Activated T-helper 2 cell treated with anti-CD3 and anti-CD28 coated beads, Interferon-gamma antibody, Interleukin-2, Interleukin-4, amounts not matched to agents 10 μg/mL and 5 μg/mL and 100 μg/mL, durations not matched to agents 14 hours and 24 hours and 36 hours (primary cell): ENCODE measurements around the gene CNP. TPM values are rescaled to one million over a fixed set of nuclear protein-coding genes. Genes with fewer than 3 reads are reported as not detected.

ENCODE experiments used
- DNase-seq: peaks from one replicate; pipeline ENCODE4 v3.0.0; 2021; ENCODE audit warnings: low spot score
- H3K27ac Mint-ChIP-seq: one replicate; pipeline ENCODE4 v1.8.0; 2021; ENCODE audit warnings: mixed read lengths
- H3K27me3 Mint-ChIP-seq: one replicate; pipeline ENCODE4 v1.8.0; 2021; ENCODE audit warnings: low read depth, mixed read lengths
- H3K36me3 Mint-ChIP-seq: one replicate; pipeline ENCODE4 v1.8.0; 2021; ENCODE audit warnings: low read depth, mixed read lengths
- H3K4me1 Mint-ChIP-seq: one replicate; pipeline ENCODE4 v1.8.0; 2021; ENCODE audit warnings: low read depth, mixed read lengths
- H3K4me3 Mint-ChIP-seq: one replicate; pipeline ENCODE4 v1.8.0; 2021; ENCODE audit warnings: low read depth, mild to moderate bottlenecking, moderate library complexity, mixed read lengths
- H3K9me3 Mint-ChIP-seq: one replicate; pipeline ENCODE4 v1.8.0; 2021; ENCODE audit warnings: mixed read lengths
- intact Hi-C: fragments of 100-400 bp; cut with micrococcal nuclease; formaldehyde crosslinking; loops from one replicate; pipeline ENCODE4 v1.15.1; 2023
- total RNA-seq: library from RNA; stranded (reverse); gene quantifications from 2 replicates; pipeline ENCODE4 v1.2.3, GENCODE V29; 2022

CNP gene
- total RNA-seq, 1 donor from 2014 or later = 77.3 TPM

GRCh38 chr17:41985919-41986318, 19.3 kb downstream of the CNP start:
- no peak overlapping the region for H3K27ac Mint-ChIP-seq
- H3K36me3 Mint-ChIP-seq = peaks cover 74% of the 10 kb centered on the region
- intact Hi-C loops = no loop called here
- H3K27me3 Mint-ChIP-seq = no peaks in the 10 kb centered on the region
- H3K4me1 Mint-ChIP-seq = no peaks in the 10 kb centered on the region
- no peak for DNase-seq
- no peak overlapping the region for H3K4me3 Mint-ChIP-seq
- no peaks in the 10 kb centered on the region for H3K9me3 Mint-ChIP-seq

DNA sequence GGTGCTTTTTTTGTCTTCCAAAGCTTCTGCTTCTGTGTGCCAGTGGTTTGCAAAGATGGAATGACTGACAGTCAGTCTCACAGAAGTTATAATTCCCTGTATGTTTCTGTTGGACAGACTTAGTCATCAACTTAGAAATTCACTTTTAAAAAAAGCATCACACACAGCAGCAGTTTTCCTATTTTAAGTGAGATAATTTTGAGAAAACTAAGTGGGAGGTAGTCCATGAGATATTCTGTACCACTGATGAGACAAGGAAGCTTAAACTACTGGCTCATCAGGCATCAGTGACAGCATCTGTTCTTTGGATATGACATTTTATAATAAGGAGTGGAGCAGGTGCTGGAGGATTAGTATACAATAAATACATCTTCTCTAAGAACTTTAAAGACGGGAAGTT, 20.0 kb downstream of the CNP start:
- Mint-ChIP-seq H3K9me3 (no peaks in the 10 kb centered on the region), H3K36me3 (peaks cover 74% of the 10 kb centered on the region), H3K27ac (no peak overlapping the region), H3K4me1 (no peaks in the 10 kb centered on the region), H3K4me3 (no peak overlapping the region), H3K27me3 (no peaks in the 10 kb centered on the region)
- no peak for DNase-seq
- intact Hi-C loops = no loop called here

DNA sequence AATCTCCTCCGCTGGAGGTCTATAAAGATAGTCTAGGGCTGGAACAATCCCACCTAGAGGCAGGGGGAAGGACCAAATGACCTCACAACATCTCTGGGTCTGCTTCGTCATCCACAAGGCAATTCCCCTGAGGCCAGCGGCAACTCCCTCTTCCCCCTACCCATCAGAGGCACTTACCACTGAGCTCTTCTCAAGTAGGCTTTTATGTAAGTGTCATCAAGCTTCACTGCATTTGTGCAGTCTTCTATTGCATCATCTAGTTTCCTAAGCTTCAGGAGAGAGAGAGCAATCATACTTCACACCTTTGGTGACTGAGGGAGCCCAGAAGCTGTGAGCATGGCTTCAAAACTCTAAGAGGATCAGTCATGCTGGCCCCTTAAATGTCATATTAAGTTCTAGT, 21.0 kb downstream of the CNP start:
- H3K4me1 Mint-ChIP-seq = no peaks in the 10 kb centered on the region
- H3K36me3 Mint-ChIP-seq = peaks cover 75% of the 10 kb centered on the region
- no peak overlapping the region for H3K4me3 Mint-ChIP-seq
- no peaks in the 10 kb centered on the region for H3K27me3 Mint-ChIP-seq
- H3K27ac Mint-ChIP-seq = no peak overlapping the region
- H3K9me3 Mint-ChIP-seq = no peaks in the 10 kb centered on the region
- intact Hi-C loops = no loop called here
- DNase-seq = no peak

DNA sequence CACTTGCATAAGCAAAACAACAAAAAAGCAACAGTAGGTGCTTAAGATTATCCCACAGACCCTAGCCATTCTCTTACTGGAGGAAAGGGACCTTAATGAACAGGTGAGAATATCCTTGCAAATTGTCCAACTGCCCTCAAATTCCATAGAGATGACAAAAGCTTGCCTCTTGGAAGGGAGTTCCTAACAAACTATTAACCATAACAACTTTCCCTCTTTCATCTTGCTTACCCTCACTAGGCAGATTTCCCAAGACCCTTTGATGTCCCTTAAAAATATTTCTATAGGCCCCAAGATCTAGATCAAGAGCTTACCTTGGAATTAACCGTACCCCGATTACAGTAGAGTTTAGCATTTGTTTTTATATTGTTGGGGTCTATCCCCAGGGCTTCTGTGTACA, 21.8 kb downstream of the CNP start:
- H3K27ac Mint-ChIP-seq = no peak overlapping the region
- no peak overlapping the region for H3K4me3 Mint-ChIP-seq
- intact Hi-C loops = no loop called here
- H3K27me3 Mint-ChIP-seq = no peaks in the 10 kb centered on the region
- H3K36me3 Mint-ChIP-seq = peaks cover 76% of the 10 kb centered on the region
- H3K9me3 Mint-ChIP-seq = no peaks in the 10 kb centered on the region
- H3K4me1 Mint-ChIP-seq = no peaks in the 10 kb centered on the region
- no peak for DNase-seq

DNA sequence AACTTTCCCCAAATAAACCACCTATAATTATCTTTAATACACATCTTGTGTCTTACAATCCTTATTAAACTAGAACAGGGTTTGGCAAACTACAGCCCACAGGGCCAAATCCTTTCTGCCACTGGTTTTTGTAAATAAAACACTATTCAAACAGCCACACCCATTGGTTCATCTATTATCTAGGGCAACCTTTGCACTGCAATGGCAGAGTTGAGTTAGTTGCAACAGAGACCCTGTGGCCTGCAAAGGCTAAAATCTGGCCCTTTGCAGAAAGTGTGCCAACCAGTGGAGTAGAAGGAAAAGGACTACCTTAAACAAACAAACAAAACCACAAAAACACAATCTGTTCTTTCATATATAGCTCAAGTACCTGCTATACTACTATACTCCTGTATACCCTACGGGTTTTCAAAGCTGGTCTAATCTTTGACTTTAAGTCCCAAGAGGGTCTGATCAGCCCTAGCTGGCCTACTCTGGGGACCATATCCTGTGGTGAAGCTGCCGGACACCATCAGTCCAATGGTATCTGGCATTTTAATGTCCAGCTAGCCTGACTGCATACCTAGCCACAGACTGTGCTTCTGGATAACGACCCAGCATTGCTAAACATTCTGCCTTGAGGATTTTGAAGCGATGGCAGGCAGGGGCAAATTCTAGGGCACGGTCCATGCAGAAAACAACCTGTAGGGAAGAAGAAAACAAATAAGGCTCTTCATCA, 23.3 kb downstream of the CNP start:
- no peak overlapping the region for H3K4me3 Mint-ChIP-seq
- H3K4me1 Mint-ChIP-seq = no peaks in the 10 kb centered on the region
- intact Hi-C loops = no loop called here
- peaks cover 80% of the 10 kb centered on the region for H3K36me3 Mint-ChIP-seq
- H3K27ac Mint-ChIP-seq = no peak overlapping the region
- H3K9me3 Mint-ChIP-seq = no peaks in the 10 kb centered on the region
- no peak for DNase-seq
- no peaks in the 10 kb centered on the region for H3K27me3 Mint-ChIP-seq

- no peak overlapping the region for H3K4me3 Mint-ChIP-seq
- H3K27me3 Mint-ChIP-seq = no peaks in the 10 kb centered on the region
- peaks cover 80% of the 10 kb centered on the region for H3K36me3 Mint-ChIP-seq
- H3K27ac Mint-ChIP-seq = no peak overlapping the region
- DNase-seq = no peak
- H3K4me1 Mint-ChIP-seq = peaks cover 4% of the 10 kb centered on the region
- intact Hi-C loops = no loop called here
- no peaks in the 10 kb centered on the region for H3K9me3 Mint-ChIP-seq
These were observed 26.0 kb downstream of the CNP start for GRCh38 chr17:41992576-41992975.

- Mint-ChIP-seq H3K36me3 (peaks cover 75% of the 10 kb centered on the region), H3K4me1 (peaks cover 4% of the 10 kb centered on the region), H3K4me3 (no peak overlapping the region), H3K27me3 (no peaks in the 10 kb centered on the region), H3K27ac (no peak overlapping the region), H3K9me3 (no peaks in the 10 kb centered on the region)
- intact Hi-C loops = no loop called here
- DNase-seq = no peak
These were observed 30.2 kb downstream of the CNP start for GRCh38 chr17:41996855-41997164.

GRCh38 chr17:41998497-41998896, 31.9 kb downstream of the CNP start:
- H3K27me3 Mint-ChIP-seq = no peaks in the 10 kb centered on the region

DNA sequence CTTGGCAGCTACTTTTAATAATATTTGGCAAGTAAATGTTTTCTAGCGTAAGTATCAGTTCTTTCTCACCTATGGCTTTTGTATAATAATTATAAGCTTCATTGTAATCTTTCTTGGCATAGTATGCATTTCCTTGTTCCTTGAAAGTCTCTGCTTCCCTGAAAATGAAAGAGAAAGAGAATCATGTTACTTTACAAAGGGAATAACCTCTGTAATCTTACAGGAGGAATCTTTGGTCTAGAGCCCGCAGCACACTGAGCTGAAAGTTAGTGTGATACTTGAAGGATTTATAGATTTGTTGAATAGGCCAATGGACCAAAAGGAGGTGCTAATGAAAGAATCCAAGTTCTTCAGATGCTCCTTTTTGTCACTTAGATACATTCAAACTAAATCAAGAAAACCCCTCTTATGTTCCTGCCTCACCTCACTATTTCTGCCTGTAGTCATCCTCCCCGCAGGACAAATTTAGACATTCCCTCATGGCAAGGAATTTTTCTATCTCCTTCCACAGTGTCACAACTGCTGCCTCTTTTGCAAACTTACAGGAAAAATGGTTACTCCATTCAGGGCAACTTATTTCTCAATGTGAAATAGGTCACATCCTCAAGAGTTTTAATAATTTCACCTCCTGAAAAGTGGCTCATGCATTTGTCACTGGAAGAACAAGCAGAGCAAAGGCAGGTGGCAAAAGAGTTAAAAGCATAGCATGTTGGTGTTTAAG, 34.0 kb downstream of the CNP start:
- intact Hi-C loops = no loop called here
- H3K27ac Mint-ChIP-seq = no peak overlapping the region
- H3K36me3 Mint-ChIP-seq = peaks cover 60% of the 10 kb centered on the region
- H3K4me3 Mint-ChIP-seq = no peak overlapping the region
- no peak for DNase-seq
- peaks cover 13% of the 10 kb centered on the region for H3K4me1 Mint-ChIP-seq
- no peaks in the 10 kb centered on the region for H3K9me3 Mint-ChIP-seq
- no peaks in the 10 kb centered on the region for H3K27me3 Mint-ChIP-seq

More at GRCh38 chr17:41998497-41998896, 31.9 kb downstream of the CNP start:
- peaks cover 71% of the 10 kb centered on the region for H3K36me3 Mint-ChIP-seq
- H3K9me3 Mint-ChIP-seq = no peaks in the 10 kb centered on the region
- no peak overlapping the region for H3K4me3 Mint-ChIP-seq
- intact Hi-C loops = no loop called here
- DNase-seq = no peak
- H3K27ac Mint-ChIP-seq = no peak overlapping the region
- H3K4me1 Mint-ChIP-seq = peaks cover 11% of the 10 kb centered on the region

DNA sequence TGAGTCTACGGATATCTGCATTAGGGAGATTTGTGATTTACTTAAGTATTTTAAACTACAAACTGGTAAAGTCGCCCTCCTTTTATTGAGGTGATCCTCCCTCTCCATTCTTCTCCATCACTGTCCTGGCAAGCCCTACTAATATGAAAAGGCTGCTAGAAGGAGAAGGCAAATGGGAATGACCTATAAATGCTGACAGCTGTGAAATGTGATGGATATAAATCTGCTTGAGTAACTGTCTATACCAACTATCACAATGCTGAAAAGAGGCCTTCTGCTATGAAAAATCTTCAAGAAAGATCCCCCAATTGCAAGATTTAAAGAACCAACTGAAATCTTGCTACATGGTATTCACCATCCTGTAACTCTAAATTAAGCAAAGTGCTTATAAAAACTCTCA, 35.1 kb downstream of the CNP start:
- Mint-ChIP-seq H3K27ac (no peak overlapping the region), H3K36me3 (peaks cover 49% of the 10 kb centered on the region), H3K4me3 (no peak overlapping the region), H3K27me3 (no peaks in the 10 kb centered on the region), H3K9me3 (no peaks in the 10 kb centered on the region), H3K4me1 (peaks cover 9% of the 10 kb centered on the region)
- intact Hi-C loops = no loop called here
- DNase-seq = no peak

- Mint-ChIP-seq H3K9me3 (no peaks in the 10 kb centered on the region), H3K27me3 (no peaks in the 10 kb centered on the region), H3K27ac (no peak overlapping the region), H3K36me3 (peaks cover 45% of the 10 kb centered on the region), H3K4me3 (no peak overlapping the region), H3K4me1 (peaks cover 12% of the 10 kb centered on the region)
- intact Hi-C loops = no loop called here
- DNase-seq = no peak
These were observed 35.7 kb downstream of the CNP start for GRCh38 chr17:42002175-42002791.

GRCh38 chr17:42002792-42003301, 36.3 kb downstream of the CNP start:
- H3K4me3 Mint-ChIP-seq = no peak overlapping the region
- H3K36me3 Mint-ChIP-seq = peaks cover 42% of the 10 kb centered on the region
- no peak for DNase-seq
- no peaks in the 10 kb centered on the region for H3K9me3 Mint-ChIP-seq
- intact Hi-C loops = no loop called here
- peaks cover 12% of the 10 kb centered on the region for H3K4me1 Mint-ChIP-seq
- no peaks in the 10 kb centered on the region for H3K27me3 Mint-ChIP-seq
- H3K27ac Mint-ChIP-seq = no peak overlapping the region

- Mint-ChIP-seq H3K27me3 (no peaks in the 10 kb centered on the region), H3K4me1 (peaks cover 12% of the 10 kb centered on the region), H3K27ac (no peak overlapping the region), H3K36me3 (peaks cover 41% of the 10 kb centered on the region), H3K4me3 (no peak overlapping the region), H3K9me3 (no peaks in the 10 kb centered on the region)
- intact Hi-C loops = no loop called here
- DNase-seq = no peak
These were observed 38.6 kb downstream of the CNP start for GRCh38 chr17:42005166-42005565.
